GM19193 (cell line): Measurements from ENCODE around the gene ARHGAP30.

Experiments used
- POLR2A ChIP-seq: IDR thresholded peaks from 4 replicates; pipeline ENCODE4 v1.6.1; 2011; ENCODE audit not compliant: insufficient read depth, insufficient read length; ENCODE audit errors: extremely low read depth

ARHGAP30 gene, protein sequence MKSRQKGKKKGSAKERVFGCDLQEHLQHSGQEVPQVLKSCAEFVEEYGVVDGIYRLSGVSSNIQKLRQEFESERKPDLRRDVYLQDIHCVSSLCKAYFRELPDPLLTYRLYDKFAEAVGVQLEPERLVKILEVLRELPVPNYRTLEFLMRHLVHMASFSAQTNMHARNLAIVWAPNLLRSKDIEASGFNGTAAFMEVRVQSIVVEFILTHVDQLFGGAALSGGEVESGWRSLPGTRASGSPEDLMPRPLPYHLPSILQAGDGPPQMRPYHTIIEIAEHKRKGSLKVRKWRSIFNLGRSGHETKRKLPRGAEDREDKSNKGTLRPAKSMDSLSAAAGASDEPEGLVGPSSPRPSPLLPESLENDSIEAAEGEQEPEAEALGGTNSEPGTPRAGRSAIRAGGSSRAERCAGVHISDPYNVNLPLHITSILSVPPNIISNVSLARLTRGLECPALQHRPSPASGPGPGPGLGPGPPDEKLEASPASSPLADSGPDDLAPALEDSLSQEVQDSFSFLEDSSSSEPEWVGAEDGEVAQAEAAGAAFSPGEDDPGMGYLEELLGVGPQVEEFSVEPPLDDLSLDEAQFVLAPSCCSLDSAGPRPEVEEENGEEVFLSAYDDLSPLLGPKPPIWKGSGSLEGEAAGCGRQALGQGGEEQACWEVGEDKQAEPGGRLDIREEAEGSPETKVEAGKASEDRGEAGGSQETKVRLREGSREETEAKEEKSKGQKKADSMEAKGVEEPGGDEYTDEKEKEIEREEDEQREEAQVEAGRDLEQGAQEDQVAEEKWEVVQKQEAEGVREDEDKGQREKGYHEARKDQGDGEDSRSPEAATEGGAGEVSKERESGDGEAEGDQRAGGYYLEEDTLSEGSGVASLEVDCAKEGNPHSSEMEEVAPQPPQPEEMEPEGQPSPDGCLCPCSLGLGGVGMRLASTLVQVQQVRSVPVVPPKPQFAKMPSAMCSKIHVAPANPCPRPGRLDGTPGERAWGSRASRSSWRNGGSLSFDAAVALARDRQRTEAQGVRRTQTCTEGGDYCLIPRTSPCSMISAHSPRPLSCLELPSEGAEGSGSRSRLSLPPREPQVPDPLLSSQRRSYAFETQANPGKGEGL

GRCh38 chr1:161069731-161070270 is at the start of gene ARHGAP30:
TSS of gene ARHGAP30 (minus strand) at chr1:161069891. CDS start at chr1:161069624, 267 bp downstream.
- peak; percentile 88 for TF ChIP-seq POLR2A

DNA sequence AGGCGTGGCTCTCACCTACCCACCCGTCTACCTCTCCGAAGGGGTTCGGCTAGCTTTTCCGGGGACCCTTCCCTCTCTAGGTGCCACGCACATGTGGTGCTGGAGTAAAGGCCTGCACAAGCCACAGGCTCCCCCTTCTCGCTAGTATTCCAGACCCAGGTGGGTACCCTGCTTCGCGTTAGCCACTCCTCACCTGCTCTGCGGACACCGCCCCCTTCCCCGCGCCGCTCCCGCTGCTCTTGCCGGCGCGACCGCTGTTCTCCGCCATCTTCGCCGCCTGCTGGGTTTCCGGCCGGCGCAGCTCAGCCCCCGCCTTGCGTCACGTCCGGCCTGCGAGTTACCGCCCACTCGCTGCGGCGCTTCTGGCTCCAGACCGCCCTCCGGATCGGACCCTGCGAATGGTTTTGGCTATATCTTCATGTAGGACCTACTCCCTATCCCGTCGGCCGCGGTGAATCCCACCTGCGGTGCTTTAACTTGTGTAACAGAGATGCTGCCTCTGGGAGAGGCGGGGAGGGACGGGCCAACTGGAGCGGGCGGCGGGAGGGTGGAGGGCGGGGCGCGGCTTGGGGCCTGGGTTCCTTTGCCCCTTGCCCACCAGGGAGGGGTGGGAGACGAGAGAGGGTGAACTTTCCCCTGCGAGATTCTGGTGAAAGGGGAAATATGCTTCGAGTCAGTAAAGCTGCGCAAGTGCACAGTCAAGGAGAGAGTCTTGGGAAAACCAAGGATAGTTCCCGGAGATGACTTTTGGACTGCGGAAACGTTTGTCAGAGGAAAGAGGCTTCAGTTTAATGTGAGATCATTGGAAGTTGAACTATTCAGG is 48.3 kb upstream of the ARHGAP30 start, which contains the start of the genes NIT1 and PFDN2:
TSS of gene NIT1 (plus strand) at position 347 of the 823 bp plus-strand sequence. CDS start at position 419, 72 bp downstream.
TSS of gene PFDN2 (minus strand) at position 279 of the 823 bp plus-strand sequence. CDS start at position 268, 11 bp downstream.
- TF ChIP-seq POLR2A: peak; percentile 91

DNA sequence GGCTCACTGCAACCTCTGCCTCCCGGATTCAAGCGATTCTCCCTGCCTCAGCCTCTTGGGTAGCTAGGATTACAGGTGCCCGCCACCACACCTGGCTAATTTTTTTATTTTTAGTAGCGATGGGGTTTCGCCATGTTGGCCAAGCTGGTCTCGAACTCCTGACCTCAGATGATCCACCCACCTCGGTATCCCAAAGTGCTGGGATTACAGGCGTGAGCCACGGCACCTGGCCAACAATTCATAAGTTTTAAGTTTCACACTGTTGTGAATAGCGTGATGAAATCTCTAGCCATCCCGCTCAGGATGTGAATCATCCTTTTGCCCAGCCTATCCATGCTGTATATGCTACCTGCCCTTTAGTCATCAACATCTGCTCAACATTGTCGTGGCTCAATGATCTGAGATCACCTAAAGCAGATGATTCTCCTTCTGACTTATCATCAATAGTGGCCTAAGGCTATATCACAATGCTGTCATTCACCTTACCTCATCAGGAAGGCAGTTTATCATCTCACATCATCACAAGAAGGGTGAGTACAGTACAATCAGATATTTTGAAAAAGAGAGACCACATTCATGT is 45.5 kb upstream of the ARHGAP30 start:
- TF ChIP-seq POLR2A: no peak

- TF ChIP-seq POLR2A: no peak
Measured at GRCh38 chr1:161114556-161114955, 44.9 kb upstream of the ARHGAP30 start.

DNA sequence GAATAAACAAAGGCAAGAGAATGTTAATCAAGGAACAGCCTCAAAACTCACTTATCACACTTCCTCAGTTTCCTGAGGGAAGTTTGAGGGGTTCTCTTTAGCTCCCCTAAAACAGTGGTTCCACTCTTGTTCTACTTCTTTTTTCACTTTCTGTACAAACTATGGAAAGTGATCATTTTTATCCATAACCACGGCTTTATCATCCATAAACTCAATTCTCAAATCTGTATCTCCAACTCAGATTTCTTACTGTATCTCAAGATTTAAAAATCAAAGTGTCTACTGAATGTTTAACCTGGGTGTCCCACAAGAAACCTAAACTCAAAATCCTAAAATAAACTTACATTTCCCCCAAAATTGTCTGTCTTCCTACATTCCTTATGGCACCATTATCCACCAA is 44.2 kb upstream of the ARHGAP30 start:
- no peak for TF ChIP-seq POLR2A

- no peak for TF ChIP-seq POLR2A
Measured at GRCh38 chr1:161111527-161111926, 41.8 kb upstream of the ARHGAP30 start.

GRCh38 chr1:161111117-161111516 is 41.4 kb upstream of the ARHGAP30 start:
- no peak for TF ChIP-seq POLR2A

- no peak for TF ChIP-seq POLR2A
Measured at GRCh38 chr1:161106431-161106830, 36.7 kb upstream of the ARHGAP30 start.

GRCh38 chr1:161100556-161100955 is 30.9 kb upstream of the ARHGAP30 start:
- TF ChIP-seq POLR2A: no peak

DNA sequence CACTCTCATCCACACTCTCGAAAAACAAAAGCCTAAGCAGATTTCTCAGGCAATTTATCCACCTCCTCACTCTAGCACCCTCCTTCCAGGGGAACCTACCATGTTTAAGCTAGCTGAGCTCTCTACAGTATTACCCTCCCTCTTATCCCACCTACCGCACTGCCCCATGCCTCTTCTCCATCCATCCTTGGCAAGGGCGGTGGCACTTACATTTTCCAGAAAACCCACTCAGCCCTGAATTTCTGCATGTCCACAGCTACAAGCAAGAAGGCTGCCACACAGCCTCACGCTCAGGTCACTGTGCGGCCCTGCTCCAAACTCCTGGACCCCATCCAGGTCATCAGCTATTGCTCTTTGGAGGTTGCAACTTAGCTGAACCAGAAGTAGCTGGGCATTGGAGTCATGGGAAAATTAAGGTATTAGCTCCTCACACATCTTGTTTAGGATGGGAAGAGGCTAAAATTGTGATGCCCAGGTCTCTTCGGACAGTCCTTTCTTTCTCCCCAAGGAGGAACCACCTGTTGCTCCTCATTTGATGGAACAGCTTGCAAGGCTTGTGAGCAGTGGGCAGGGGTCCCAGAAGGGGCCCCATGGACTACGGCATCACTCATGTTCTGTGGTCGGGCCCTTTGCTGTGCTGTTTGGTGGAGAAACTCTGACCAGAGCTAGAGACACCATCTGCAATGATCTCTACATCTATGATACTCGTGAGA is 29.6 kb upstream of the ARHGAP30 start:
- TF ChIP-seq POLR2A: no peak

DNA sequence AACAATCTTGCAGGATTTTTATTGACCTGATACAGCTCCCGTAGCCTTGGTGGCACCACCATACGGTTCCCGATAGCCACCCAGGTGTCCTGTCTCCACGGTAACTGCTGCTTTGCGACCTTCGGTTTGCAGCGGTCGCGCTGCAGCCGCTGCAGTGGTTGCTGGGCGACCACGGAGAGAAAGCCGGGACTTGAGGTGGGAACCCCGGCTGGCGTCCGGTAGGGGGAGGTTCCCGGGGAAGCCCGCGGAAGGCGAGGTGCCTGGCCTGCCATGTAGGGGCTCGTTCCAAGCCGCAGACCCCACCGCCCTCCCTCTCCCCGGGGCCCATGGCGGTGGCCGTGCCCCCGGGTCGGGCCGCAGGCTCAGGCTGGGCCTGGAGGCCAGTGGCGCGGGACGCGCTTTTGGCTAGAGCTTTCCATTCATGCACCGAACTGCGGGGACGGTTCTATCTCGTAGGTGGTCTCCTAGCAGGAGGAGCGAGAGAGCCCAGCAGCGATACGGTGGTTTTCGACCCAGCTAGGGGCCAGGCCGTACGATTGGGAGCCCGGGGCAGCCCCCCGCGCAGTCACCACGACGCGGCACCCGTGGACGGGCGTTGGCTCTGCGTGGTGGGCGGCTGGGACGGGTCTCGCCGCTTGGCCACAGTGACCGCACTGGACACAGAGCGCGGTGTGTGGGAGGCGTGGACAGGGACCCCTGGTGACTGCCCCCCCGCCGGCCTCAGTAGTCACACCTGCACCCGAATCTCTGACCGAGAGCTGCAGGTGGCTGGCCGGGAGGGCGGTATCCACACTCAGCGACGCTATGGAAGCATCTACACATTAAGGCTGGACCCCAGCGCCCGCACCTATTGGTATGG is 28.7 kb upstream of the ARHGAP30 start, which contains the start of gene KLHDC9:
TSS of gene KLHDC9 (plus strand) at position 152 of the 859 bp plus-strand sequence. CDS start at position 327, 175 bp downstream.
- TF ChIP-seq POLR2A: peak; percentile 26

- TF ChIP-seq POLR2A: no peak
Measured at GRCh38 chr1:161096530-161096929, 26.8 kb upstream of the ARHGAP30 start.

DNA sequence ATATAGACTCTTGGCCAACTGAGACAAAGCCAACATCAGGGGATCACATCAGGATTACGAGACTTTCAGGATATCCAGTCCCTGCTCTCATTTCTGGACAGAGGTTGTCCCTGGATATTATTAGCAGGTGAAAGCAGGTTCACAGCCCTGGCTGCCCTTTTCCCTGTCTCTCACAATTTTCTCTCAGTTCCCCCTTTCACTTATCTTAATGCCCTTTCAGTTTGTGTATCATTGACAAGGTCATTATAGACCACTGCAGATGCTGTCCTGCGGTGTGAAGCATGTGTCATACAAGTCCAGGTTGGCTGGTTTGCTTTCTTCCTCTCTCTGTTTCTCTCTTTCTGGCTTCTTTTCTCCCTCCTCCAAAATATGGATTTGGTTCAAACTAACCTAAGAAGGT is 26.3 kb upstream of the ARHGAP30 start:
- no peak for TF ChIP-seq POLR2A
